SU-DHL-6 (cell line): ENCODE measurements around the gene FMNL1.

Experiments used
- EZH2phosphoT487 ChIP-seq: fragments of 200-600 bp; sonication (generic), shearing (Covaris generic); conservative IDR thresholded peaks from 2 replicates; pipeline ENCODE4 v1.6.1; 2018; ENCODE audit warnings: mild to moderate bottlenecking, antibody characterized with exemption, low read length, moderate library complexity, mixed read lengths
- TF ChIP-seq, protein P1 (sequence below): fragments of 200-600 bp; sonication (generic); IDR thresholded peaks from one replicate; pipeline ENCODE4 v1.5.1; 2017; ENCODE audit warnings: antibody characterized with exemption, mild to moderate bottlenecking, low read length, moderate library complexity; ENCODE audit not compliant: insufficient read depth, poor library complexity, severe bottlenecking

DNA sequence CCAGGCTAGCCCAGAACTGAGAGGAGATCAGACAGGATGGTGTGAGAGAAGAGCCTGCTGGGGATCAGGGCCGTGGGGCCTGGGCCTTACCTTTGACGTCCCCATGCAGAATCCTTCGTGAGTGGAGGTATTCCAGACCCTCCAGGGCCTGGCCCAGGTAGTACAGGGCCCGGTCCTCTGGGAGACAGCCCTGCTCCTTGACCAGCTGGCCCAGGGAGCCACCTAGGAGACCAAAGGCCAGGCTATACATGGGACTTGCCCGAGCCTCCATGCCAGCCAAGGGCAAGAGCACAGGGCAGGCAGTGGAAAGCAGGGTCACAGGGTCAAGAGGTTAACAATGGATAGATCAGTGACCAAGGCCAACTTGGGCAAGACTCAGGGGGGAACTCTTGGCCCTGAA, 52.3 kb downstream of the FMNL1 start:
- TF ChIP-seq, protein P1, sequence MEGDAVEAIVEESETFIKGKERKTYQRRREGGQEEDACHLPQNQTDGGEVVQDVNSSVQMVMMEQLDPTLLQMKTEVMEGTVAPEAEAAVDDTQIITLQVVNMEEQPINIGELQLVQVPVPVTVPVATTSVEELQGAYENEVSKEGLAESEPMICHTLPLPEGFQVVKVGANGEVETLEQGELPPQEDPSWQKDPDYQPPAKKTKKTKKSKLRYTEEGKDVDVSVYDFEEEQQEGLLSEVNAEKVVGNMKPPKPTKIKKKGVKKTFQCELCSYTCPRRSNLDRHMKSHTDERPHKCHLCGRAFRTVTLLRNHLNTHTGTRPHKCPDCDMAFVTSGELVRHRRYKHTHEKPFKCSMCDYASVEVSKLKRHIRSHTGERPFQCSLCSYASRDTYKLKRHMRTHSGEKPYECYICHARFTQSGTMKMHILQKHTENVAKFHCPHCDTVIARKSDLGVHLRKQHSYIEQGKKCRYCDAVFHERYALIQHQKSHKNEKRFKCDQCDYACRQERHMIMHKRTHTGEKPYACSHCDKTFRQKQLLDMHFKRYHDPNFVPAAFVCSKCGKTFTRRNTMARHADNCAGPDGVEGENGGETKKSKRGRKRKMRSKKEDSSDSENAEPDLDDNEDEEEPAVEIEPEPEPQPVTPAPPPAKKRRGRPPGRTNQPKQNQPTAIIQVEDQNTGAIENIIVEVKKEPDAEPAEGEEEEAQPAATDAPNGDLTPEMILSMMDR: no peak
- TF ChIP-seq EZH2phosphoT487: no peak
